ENCODE measurements around the gene RASGEF1C. TPM values are rescaled to one million over a fixed set of nuclear protein-coding genes. Genes with fewer than 3 reads are reported as not detected.

RASGEF1C gene
- total and polyA plus RNA-seq, 4 donors = 4.4 to 9.7 (median 7.2) TPM

GRCh38 chr5:180116077-180116999 is 92.7 kb downstream of the RASGEF1C start:
- peak in 1 of 6 donors; percentile 44 for DNase-seq (ENCODE audit: low read depth in 4 of 6, low spot score in 6 of 6)
- WGBS (ENCODE audit: insufficient coverage) = 73% methylated on average over 28 of the region's 31 CpGs

GRCh38 chr5:180115326-180116076 is 93.5 kb downstream of the RASGEF1C start:
- peaks cover 49% of the 10 kb centered on the region for H3K36me3 ChIP-seq (ENCODE audit: control insufficient read depth, insufficient read depth, low read length)
- WGBS (ENCODE audit: insufficient coverage) = 73% methylated on average over 5 of the region's 14 CpGs
- no peak for DNase-seq (ENCODE audit: low read depth in 4 of 6, low spot score in 6 of 6)
- H3K4me1 ChIP-seq (ENCODE audit: control insufficient read depth, insufficient read depth, low read length) = peaks cover 16% of the 10 kb centered on the region
- no peaks in the 10 kb centered on the region for H3K27me3 ChIP-seq (ENCODE audit: control insufficient read depth, insufficient read depth, low read length)
- H3K4me3 ChIP-seq (ENCODE audit: low read depth, low read length) = no peak overlapping the region
- H3K27ac ChIP-seq (ENCODE audit: low read depth, low read length) = peak overlapping the region; percentile 45
- no peaks in the 10 kb centered on the region for H3K9me3 ChIP-seq (ENCODE audit: control insufficient read depth, insufficient read depth, low read length)

More at GRCh38 chr5:180116077-180116999, 92.7 kb downstream of the RASGEF1C start:
- peaks cover 46% of the 10 kb centered on the region for H3K36me3 ChIP-seq (ENCODE audit: control insufficient read depth, insufficient read depth, low read length)
- H3K4me1 ChIP-seq (ENCODE audit: control insufficient read depth, insufficient read depth, low read length) = peaks cover 16% of the 10 kb centered on the region
- H3K9me3 ChIP-seq (ENCODE audit: control insufficient read depth, insufficient read depth, low read length) = no peaks in the 10 kb centered on the region
- no peaks in the 10 kb centered on the region for H3K27me3 ChIP-seq (ENCODE audit: control insufficient read depth, insufficient read depth, low read length)
- H3K4me3 ChIP-seq (ENCODE audit: low read depth, low read length) = no peak overlapping the region
- peak overlapping the region; percentile 52 for H3K27ac ChIP-seq (ENCODE audit: low read depth, low read length)

DNA sequence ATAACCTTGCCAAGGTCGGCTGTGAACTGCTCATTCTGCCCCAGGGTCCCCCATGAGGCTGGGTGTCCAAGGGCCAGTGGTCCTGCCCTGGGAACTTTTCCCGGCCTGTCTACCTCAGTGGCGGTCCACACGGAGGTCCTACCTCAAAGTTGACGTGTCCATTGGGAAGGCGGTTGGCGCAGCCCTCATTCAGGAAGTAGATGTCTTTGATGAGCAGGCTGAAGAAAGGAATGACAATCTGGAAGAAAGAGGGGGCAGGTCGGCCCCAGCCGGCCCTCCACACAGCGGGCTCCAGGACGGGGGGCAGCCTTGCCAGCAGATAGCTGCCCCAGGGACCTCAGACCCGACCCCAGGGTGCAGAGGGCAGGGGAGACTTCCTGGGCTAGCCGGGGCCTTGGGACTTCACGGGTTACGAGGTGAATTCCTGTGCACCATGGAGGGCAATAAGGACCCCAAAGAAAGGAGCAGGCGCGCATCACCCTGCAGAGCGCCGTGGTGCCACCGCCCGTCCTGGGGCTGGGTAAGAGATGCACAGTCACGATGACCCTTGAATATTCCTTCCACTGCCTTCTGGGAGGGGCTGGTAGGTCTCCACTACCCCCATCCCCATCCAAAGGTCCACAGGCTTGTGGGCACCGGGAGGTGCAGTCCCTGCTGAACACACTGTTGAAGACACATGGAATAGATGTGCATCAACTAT is 94.6 kb downstream of the RASGEF1C start:
- no peak for DNase-seq (ENCODE audit: low read depth in 4 of 6, low spot score in 6 of 6)
- 94% methylated on average over 22 of the region's 23 CpGs for WGBS (ENCODE audit: insufficient coverage)
- Histone ChIP-seq H3K9me3 (ENCODE audit: control insufficient read depth, insufficient read depth, low read length) (no peaks in the 10 kb centered on the region), H3K27ac (ENCODE audit: low read depth, low read length) (no peak overlapping the region), H3K36me3 (ENCODE audit: control insufficient read depth, insufficient read depth, low read length) (peaks cover 38% of the 10 kb centered on the region), H3K4me3 (ENCODE audit: low read depth, low read length) (no peak overlapping the region), H3K27me3 (ENCODE audit: control insufficient read depth, insufficient read depth, low read length) (no peaks in the 10 kb centered on the region), H3K4me1 (ENCODE audit: control insufficient read depth, insufficient read depth, low read length) (peaks cover 16% of the 10 kb centered on the region)

DNA sequence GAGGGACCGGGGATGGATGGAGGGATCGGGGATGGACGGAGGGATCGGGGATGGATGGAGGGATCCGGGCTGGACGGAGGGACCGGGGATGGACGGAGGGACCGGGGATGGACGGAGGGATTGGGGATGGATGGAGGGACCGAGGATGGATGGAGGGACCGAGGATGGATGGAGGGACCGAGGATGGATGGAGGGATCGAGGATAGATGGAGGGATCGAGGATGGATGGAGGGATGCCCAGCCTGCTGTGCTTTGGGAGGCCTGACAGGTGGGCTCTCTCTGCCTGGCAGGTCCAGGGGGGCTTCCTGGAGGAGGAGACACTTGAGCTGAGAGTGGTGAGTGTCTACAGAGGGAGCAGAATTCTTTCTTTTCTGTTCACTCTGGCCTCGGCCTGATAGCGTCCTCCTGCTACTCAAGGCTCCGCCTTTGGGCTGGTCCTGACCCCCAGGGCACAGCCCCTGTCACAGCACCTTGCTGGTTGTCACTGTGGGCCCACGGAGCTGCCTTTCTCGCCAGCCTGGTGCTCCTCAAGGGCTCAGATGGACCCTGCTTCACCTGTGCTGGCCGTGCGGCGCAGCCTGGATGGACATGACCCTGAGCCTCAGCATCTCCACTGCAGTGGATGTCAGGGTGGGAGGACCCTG is 95.2 kb downstream of the RASGEF1C start:
- no peak overlapping the region for H3K4me3 ChIP-seq (ENCODE audit: low read depth, low read length)
- peaks cover 32% of the 10 kb centered on the region for H3K36me3 ChIP-seq (ENCODE audit: control insufficient read depth, insufficient read depth, low read length)
- no peak overlapping the region for H3K27ac ChIP-seq (ENCODE audit: low read depth, low read length)
- peaks cover 16% of the 10 kb centered on the region for H3K4me1 ChIP-seq (ENCODE audit: control insufficient read depth, insufficient read depth, low read length)
- 96% methylated on average over 23 of the region's 23 CpGs for WGBS (ENCODE audit: insufficient coverage)
- H3K9me3 ChIP-seq (ENCODE audit: control insufficient read depth, insufficient read depth, low read length) = no peaks in the 10 kb centered on the region
- no peaks in the 10 kb centered on the region for H3K27me3 ChIP-seq (ENCODE audit: control insufficient read depth, insufficient read depth, low read length)
- DNase-seq (ENCODE audit: low read depth in 4 of 6, low spot score in 6 of 6) = no peak

DNA sequence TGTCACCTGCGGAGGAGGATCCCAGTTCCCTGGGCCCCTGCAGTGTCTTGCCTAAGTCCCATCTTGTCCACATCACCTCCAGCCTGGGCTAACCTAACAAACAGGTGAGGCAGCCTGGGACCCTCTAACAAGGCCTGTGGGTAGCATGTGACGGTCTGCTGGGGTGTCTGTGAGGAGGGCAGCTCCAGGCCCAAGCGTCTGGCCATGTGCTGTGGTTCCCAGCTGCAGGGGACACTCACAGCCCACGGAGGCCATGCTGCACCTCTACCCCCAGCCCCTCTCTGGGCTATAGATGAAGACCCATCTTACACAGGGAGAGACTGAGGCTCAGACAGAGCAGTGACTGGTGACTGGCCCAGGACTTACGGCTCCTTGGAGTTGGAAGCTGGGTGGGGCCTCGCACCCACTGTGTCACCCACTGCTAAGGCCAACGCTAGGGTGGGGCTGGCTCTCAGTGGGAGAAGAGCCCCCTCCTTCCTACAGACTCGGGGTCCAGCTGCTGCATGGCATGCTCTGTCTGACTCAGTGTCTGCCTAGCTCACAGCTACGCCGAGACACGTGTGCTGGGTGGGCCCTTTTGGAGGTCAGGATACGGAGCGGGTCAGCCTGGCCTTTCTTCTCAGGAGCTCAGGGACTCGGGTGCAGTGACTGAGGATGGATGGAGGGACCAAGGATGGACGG is 96.7 kb downstream of the RASGEF1C start:
- Histone ChIP-seq H3K36me3 (ENCODE audit: control insufficient read depth, insufficient read depth, low read length) (peaks cover 26% of the 10 kb centered on the region), H3K27ac (ENCODE audit: low read depth, low read length) (no peak overlapping the region), H3K27me3 (ENCODE audit: control insufficient read depth, insufficient read depth, low read length) (no peaks in the 10 kb centered on the region), H3K9me3 (ENCODE audit: control insufficient read depth, insufficient read depth, low read length) (peaks cover 5% of the 10 kb centered on the region), H3K4me1 (ENCODE audit: control insufficient read depth, insufficient read depth, low read length) (peaks cover 16% of the 10 kb centered on the region), H3K4me3 (ENCODE audit: low read depth, low read length) (no peak overlapping the region)
- DNase-seq (ENCODE audit: low read depth in 4 of 6, low spot score in 6 of 6) = no peak
- 83% methylated on average over 13 of the region's 15 CpGs for WGBS (ENCODE audit: insufficient coverage)

GRCh38 chr5:180111273-180112002 is 97.6 kb downstream of the RASGEF1C start:
- no peak for DNase-seq (ENCODE audit: low read depth in 4 of 6, low spot score in 6 of 6)
- WGBS (ENCODE audit: insufficient coverage) = 94% methylated on average over 5 of the region's 7 CpGs
- no peak overlapping the region for H3K27ac ChIP-seq (ENCODE audit: low read depth, low read length)
- H3K4me3 ChIP-seq (ENCODE audit: low read depth, low read length) = no peak overlapping the region
- H3K36me3 ChIP-seq (ENCODE audit: control insufficient read depth, insufficient read depth, low read length) = peaks cover 19% of the 10 kb centered on the region
- peaks cover 10% of the 10 kb centered on the region for H3K4me1 ChIP-seq (ENCODE audit: control insufficient read depth, insufficient read depth, low read length)
- no peaks in the 10 kb centered on the region for H3K27me3 ChIP-seq (ENCODE audit: control insufficient read depth, insufficient read depth, low read length)
- peaks cover 9% of the 10 kb centered on the region for H3K9me3 ChIP-seq (ENCODE audit: control insufficient read depth, insufficient read depth, low read length)

DNA sequence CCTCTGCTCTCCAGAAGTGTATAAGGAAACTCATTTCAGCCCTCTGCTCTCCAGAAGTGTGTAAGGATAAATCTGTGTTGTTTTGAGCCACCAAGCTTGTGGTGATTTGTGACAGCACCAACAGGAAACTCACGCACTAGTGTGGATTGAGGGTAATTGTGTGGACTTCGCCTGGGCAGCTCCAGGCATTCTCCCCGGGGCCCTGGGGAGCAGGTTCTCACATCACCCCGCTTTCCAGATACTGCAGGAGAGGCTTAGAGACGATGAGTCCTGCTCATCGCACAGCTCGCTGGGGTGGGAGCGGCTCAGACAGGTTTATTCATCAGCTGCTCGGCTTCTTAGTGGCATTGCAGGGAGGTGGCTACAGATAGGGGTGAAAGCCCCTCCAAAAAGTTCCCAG is 99.1 kb downstream of the RASGEF1C start:
- no peak overlapping the region for H3K4me3 ChIP-seq (ENCODE audit: low read depth, low read length)
- no peaks in the 10 kb centered on the region for H3K4me1 ChIP-seq (ENCODE audit: control insufficient read depth, insufficient read depth, low read length)
- 79% methylated on average over 6 of the region's 9 CpGs for WGBS (ENCODE audit: insufficient coverage)
- peaks cover 18% of the 10 kb centered on the region for H3K36me3 ChIP-seq (ENCODE audit: control insufficient read depth, insufficient read depth, low read length)
- peaks cover 9% of the 10 kb centered on the region for H3K9me3 ChIP-seq (ENCODE audit: control insufficient read depth, insufficient read depth, low read length)
- no peaks in the 10 kb centered on the region for H3K27me3 ChIP-seq (ENCODE audit: control insufficient read depth, insufficient read depth, low read length)
- DNase-seq (ENCODE audit: low read depth in 4 of 6, low spot score in 6 of 6) = no peak
- H3K27ac ChIP-seq (ENCODE audit: low read depth, low read length) = no peak overlapping the region

DNA sequence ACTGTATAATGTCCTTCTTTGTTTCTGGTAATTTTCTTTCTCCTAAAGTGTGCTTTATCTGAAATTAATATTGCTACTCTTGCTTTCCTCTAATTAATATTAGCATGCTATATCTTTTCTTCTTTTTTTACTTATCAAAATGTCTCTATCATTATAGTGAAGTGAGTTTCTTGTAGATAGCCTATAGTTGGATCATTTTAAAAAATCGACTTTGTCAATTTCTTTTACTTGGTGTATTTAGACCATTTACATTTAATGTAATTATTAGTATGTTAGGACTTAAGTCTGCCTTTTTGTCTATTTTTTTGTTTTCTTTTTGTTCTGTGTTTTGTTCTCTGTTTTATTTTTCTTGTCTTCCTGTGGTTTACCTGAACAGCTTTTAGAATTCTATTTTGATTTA is 102.0 kb downstream of the RASGEF1C start:
- no CpG with 5 or more reads among the region's 1 CpG for WGBS (ENCODE audit: insufficient coverage)
- no peak for DNase-seq (ENCODE audit: low read depth in 4 of 6, low spot score in 6 of 6)
- no peaks in the 10 kb centered on the region for H3K27me3 ChIP-seq (ENCODE audit: control insufficient read depth, insufficient read depth, low read length)
- H3K4me3 ChIP-seq (ENCODE audit: low read depth, low read length) = no peak overlapping the region
- H3K9me3 ChIP-seq (ENCODE audit: control insufficient read depth, insufficient read depth, low read length) = peaks cover 9% of the 10 kb centered on the region
- H3K4me1 ChIP-seq (ENCODE audit: control insufficient read depth, insufficient read depth, low read length) = no peaks in the 10 kb centered on the region
- no peak overlapping the region for H3K27ac ChIP-seq (ENCODE audit: low read depth, low read length)
- H3K36me3 ChIP-seq (ENCODE audit: control insufficient read depth, insufficient read depth, low read length) = peaks cover 6% of the 10 kb centered on the region

Data from spinal cord (tissue), 10 donors.